IMR-90 (cell line): Measurements from ENCODE around the gene SPACDR. TPM values are rescaled to one million over a fixed set of nuclear protein-coding genes. Genes with fewer than 3 reads are reported as not detected.

Experiments used
- ATAC-seq: fragments of 200-7000 bp; cut with Tn5 transposase; 2 replicates; pipeline ENCODE4 v1.9.1; 2020; ENCODE audit warnings: low read depth, mild to moderate bottlenecking, moderate library complexity
- BruUV-seq: library from RNA; stranded (reverse); fragments of 400-500 nt; replicated peaks from 2 replicates; lab custom pipeline; 2021; lab: Mats Ljungman, UMichigan
- CTCF ChIA-PET: fragments of 300-600 bp; formaldehyde crosslinking; extraction: SDS; loops from one replicate; lab custom pipeline; 2021; ENCODE audit warnings: antibody characterized with exemption; lab: Yijun Ruan, JAX
- POLR2A ChIA-PET: fragments of 300-600 bp; sonication (Branson Sonifier 250); formaldehyde crosslinking; loops from one replicate; lab custom pipeline; 2022; ENCODE audit warnings: antibody characterized with exemption; ENCODE audit not compliant: unreplicated experiment; lab: Charles Lee
- DNase-seq: peaks from one replicate; pipeline ENCODE4 v3.0.0; 2013
- H2AFZ ChIP-seq: replicated peaks from 2 replicates; pipeline ENCODE3; 2013; ENCODE audit warnings: low read length, mild to moderate bottlenecking; ENCODE audit not compliant: poor library complexity
- H2AK5ac ChIP-seq: 2 replicates; pipeline ENCODE4 v1.6.1; 2013; ENCODE audit warnings: low read depth, low read length, inconsistent platforms
- H2AK9ac ChIP-seq: replicated peaks from 2 replicates; pipeline ENCODE3; 2013; ENCODE audit warnings: mild to moderate bottlenecking, low read depth, low read length, moderate library complexity; ENCODE audit not compliant: poor library complexity
- H2BK120ac ChIP-seq: 2 replicates; pipeline ENCODE4 v1.6.1; 2013; ENCODE audit warnings: low read depth, low read length, inconsistent platforms
- H2BK15ac ChIP-seq: 3 replicates; pipeline ENCODE4 v1.6.1; 2013; ENCODE audit warnings: low read depth, low read length, inconsistent platforms
- H2BK20ac ChIP-seq: 2 replicates; pipeline ENCODE4 v1.6.1; 2013; ENCODE audit warnings: low read depth, mild to moderate bottlenecking, inconsistent platforms, low read length, moderate library complexity
- H2BK5ac ChIP-seq: 2 replicates; pipeline ENCODE4 v1.6.1; 2013; ENCODE audit warnings: mild to moderate bottlenecking, low read depth, low read length, inconsistent platforms; ENCODE audit not compliant: poor library complexity, severe bottlenecking
- H3K14ac ChIP-seq: replicated peaks from 2 replicates; pipeline ENCODE4 v1.6.1; 2013; ENCODE audit warnings: low read depth, low read length, inconsistent platforms
- H3K18ac ChIP-seq: 2 replicates; pipeline ENCODE4 v1.6.1; 2013; ENCODE audit warnings: low read depth, low read length, control low read depth
- H3K23ac ChIP-seq: 2 replicates; pipeline ENCODE4 v1.6.1; 2013; ENCODE audit warnings: low read depth, low read length, inconsistent platforms
- H3K27ac ChIP-seq: 2 replicates; pipeline ENCODE4 v1.5.1; 2013; ENCODE audit warnings: mild to moderate bottlenecking, control low read depth, low read length; ENCODE audit not compliant: insufficient read depth
- H3K27me3 ChIP-seq: 2 replicates; pipeline ENCODE4 v1.6.1; 2013; ENCODE audit warnings: low read length; ENCODE audit not compliant: control insufficient read depth, insufficient read depth
- H3K36me3 ChIP-seq: 2 replicates; pipeline ENCODE4 v1.6.1; 2013; ENCODE audit warnings: low read length, mixed read lengths; ENCODE audit not compliant: control insufficient read depth, insufficient read depth
- H3K4ac ChIP-seq: 2 replicates; pipeline ENCODE4 v1.6.1; 2013; ENCODE audit warnings: low read depth, low read length, inconsistent platforms
- H3K4me1 ChIP-seq: 2 replicates; pipeline ENCODE4 v1.6.1; 2013; ENCODE audit warnings: low read length, mixed read lengths; ENCODE audit not compliant: control insufficient read depth, insufficient read depth
- H3K4me2 ChIP-seq: 2 replicates; pipeline ENCODE4 v1.6.1; 2013; ENCODE audit warnings: low read depth, mild to moderate bottlenecking, control low read depth, low read length, moderate library complexity
- H3K4me3 ChIP-seq: 2 replicates; pipeline ENCODE4 v1.5.1; 2013; ENCODE audit warnings: low read depth, mild to moderate bottlenecking, control low read depth, low read length, moderate library complexity; ENCODE audit not compliant: insufficient read depth
- H3K56ac ChIP-seq: 2 replicates; pipeline ENCODE4 v1.6.1; 2013; ENCODE audit warnings: low read length, inconsistent platforms; ENCODE audit not compliant: insufficient read depth; ENCODE audit errors: extremely low read depth
- H3K79me1 ChIP-seq, 2 experiments: 2 replicates each; pipeline ENCODE4 v1.6.1; 2013; ENCODE audit warnings: low read length in 2 of 2, inconsistent platforms in 1 of 2, low read depth in 1 of 2
- H3K9ac ChIP-seq: 2 replicates; pipeline ENCODE4 v1.6.1; 2013; ENCODE audit warnings: low read depth, low read length, control low read depth
- H3K9me1 ChIP-seq: 2 replicates; pipeline ENCODE4 v1.6.1; 2013; ENCODE audit warnings: low read length, inconsistent platforms; ENCODE audit not compliant: insufficient read depth
- H3K9me3 ChIP-seq: 2 replicates; pipeline ENCODE4 v1.6.1; 2013; ENCODE audit warnings: low read length; ENCODE audit not compliant: control insufficient read depth, insufficient read depth
- H4K20me1 ChIP-seq: 2 replicates; pipeline ENCODE4 v1.6.1; 2013; ENCODE audit warnings: low read length, inconsistent platforms; ENCODE audit not compliant: insufficient read depth
- H4K5ac ChIP-seq: 2 replicates; pipeline ENCODE4 v1.6.1; 2013; ENCODE audit warnings: mild to moderate bottlenecking, low read depth, low read length, control low read depth
- H4K8ac ChIP-seq, 2 experiments: 2 replicates each; pipeline ENCODE4 v1.6.1; 2013; ENCODE audit warnings: low read depth in 2 of 2, low read length in 2 of 2, control low read depth in 1 of 2, inconsistent platforms in 1 of 2
- H4K91ac ChIP-seq: 2 replicates; pipeline ENCODE4 v1.6.1; 2013; ENCODE audit warnings: low read depth, low read length, inconsistent platforms; ENCODE audit not compliant: insufficient read depth
- CHD1 ChIP-seq: IDR thresholded peaks from 2 replicates; pipeline ENCODE4 v1.6.1; 2012; ENCODE audit warnings: low read depth, low read length, improper control_type of control experiment
- MAZ ChIP-seq: IDR thresholded peaks from 2 replicates; pipeline ENCODE4 v1.6.1; 2012; ENCODE audit warnings: low read depth, mild to moderate bottlenecking, low read length, improper control_type of control experiment, moderate library complexity, borderline replicate concordance
- MXI1 ChIP-seq: IDR thresholded peaks from 2 replicates; pipeline ENCODE4 v1.6.1; 2012; ENCODE audit warnings: low read depth, mild to moderate bottlenecking, low read length, moderate library complexity, borderline replicate concordance
- POLR2A ChIP-seq: IDR thresholded peaks from 2 replicates; pipeline ENCODE4 v1.6.1; 2012; ENCODE audit warnings: mild to moderate bottlenecking, low read depth, low read length
- RAD21 ChIP-seq: IDR thresholded peaks from 2 replicates; pipeline ENCODE4 v1.6.1; 2012; ENCODE audit warnings: low read length, improper control_type of control experiment
- SMC3 ChIP-seq: fragments of 150-350 bp; IDR thresholded peaks from 2 replicates; pipeline ENCODE4 v1.6.1; 2016; ENCODE audit warnings: low read depth, mild to moderate bottlenecking, antibody characterized with exemption, low read length, moderate library complexity
- WGBS, 2 experiments: methylation state at CpG; one replicate each; pipeline versions ENCODE4 v1.1.5 to v1.1.7; 2013; ENCODE audit warnings: missing lambda C conversion rate in 2 of 2; ENCODE audit not compliant: insufficient read length in 1 of 2; ENCODE audit errors: extremely low coverage in 2 of 2; 5-methylcytosine and 5-hydroxymethylcytosine counted together
- dilution Hi-C: fragments of 300-500 bp; cut with HindIII; formaldehyde crosslinking; loops from one replicate; pipeline ENCODE4 v1.14.3; 2018; ENCODE audit warnings: low sequenced_read_pairs; ENCODE audit not compliant: unreplicated experiment
- in situ Hi-C: fragments of 300-500 bp; cut with MboI; formaldehyde crosslinking; loops from 3 replicates; pipeline ENCODE4 v1.14.3; 2019; ENCODE audit warnings: low sequenced_read_pairs, inconsistent platforms, mixed read lengths
- intact Hi-C: fragments of 100-400 bp; cut with micrococcal nuclease; formaldehyde crosslinking; loops from 2 replicates; pipeline ENCODE4 v1.10.0; 2022
- polyA plus RNA-seq, 3 experiments: library from polyadenylated mRNA; depleted of rRNA; stranded (reverse); fragments of >200 nt; gene quantifications; 2 replicates each; pipeline ENCODE4 v1.2.3, GENCODE V29; 2012; ENCODE audit warnings: low replicate concordance in 1 of 3
- total RNA-seq: library from RNA; depleted of rRNA; stranded (reverse); fragments of >200 nt; gene quantifications from 2 replicates; pipeline ENCODE4 v1.2.3, GENCODE V29; 2012
- TF ChIP-seq, protein P1 (sequence below): conservative IDR thresholded peaks from 2 replicates; pipeline ENCODE4 v1.5.1; 2012; ENCODE audit warnings: mild to moderate bottlenecking, low read depth, low read length, improper control_type of control experiment

The SPACDR gene
- total and polyA plus RNA-seq, 2 of the 4 experiments (the other 2 are of a cell fraction), result 0.54 to 2.1 TPM

DNA sequence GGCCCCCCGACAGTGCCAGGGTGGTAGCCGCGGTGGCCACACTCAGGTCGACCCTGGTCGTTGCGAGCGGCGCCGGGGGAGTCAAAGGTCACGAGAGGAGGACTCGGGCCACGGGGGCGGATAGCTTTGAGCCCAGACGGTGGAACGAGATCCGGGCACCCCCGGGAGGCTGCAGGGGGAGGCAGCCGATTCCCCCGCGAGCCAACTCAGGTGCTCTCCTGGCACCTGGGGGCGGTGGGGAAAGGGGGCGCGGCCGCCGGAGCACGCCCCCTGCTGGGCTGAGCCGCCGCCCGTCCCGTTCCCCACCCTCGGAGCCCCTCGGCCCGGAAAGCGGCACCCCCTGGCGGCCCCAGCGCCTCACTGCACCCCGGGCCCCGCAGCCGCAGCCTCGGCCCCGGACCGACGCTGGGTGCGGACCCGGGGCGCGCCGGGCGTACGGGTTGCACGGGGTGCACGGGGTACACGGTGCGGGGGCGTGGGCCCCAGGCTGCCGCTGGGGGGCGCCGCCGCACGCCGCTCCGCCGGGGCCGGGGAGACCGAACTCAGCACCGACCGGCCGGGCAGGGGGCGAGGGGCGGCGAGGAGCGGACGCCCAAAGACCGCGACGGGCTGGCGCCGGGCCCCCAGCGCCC is 19.1 kb upstream of the SPACDR start:
- Histone ChIP-seq H3K18ac (no peak overlapping the region), H2BK5ac (no peak overlapping the region), H3K56ac (no peak overlapping the region), H4K8ac (peak overlapping the region in 1 of 2 experiments; percentile 57; a peak in 2 of 4 replicates), H2AK5ac (no peak overlapping the region), H2AK9ac (peak overlapping the region; percentile 90), H4K91ac (no peak overlapping the region), H3K4me1 (peaks cover 5% of the 10 kb centered on the region), H2BK20ac (no peak overlapping the region), H3K4me2 (peak overlapping the region; percentile 90), H3K9me1 (no peaks in the 10 kb centered on the region), H3K23ac (no peak overlapping the region), H3K27me3 (no peaks in the 10 kb centered on the region), H2BK120ac (no peak overlapping the region), H3K14ac (no peak overlapping the region), H3K79me1 (0 out of 4 replicates have a peak, but pooled peaks cover 0 to 6% of the 10 kb centered on the region in 2 experiments), H3K4ac (0 out of 2 replicates have a peak overlapping the region, but pooled peaks have one; percentile 40), H3K9ac (peak overlapping the region; percentile 43), H2BK15ac (no peak overlapping the region; the same call in 2 of the 3 replicates), H3K27ac (no peak overlapping the region; the same call in 1 of the 2 replicates), H4K20me1 (no peaks in the 10 kb centered on the region), H3K9me3 (no peaks in the 10 kb centered on the region), H4K5ac (no peak overlapping the region), H3K36me3 (no peaks in the 10 kb centered on the region), H3K4me3 (peak overlapping the region; percentile 73), H2AFZ (peak overlapping the region; percentile 96)
- BruUV-seq, result no TSS peak
- dilution Hi-C loops, result no loop called here
- peak; percentile 16 for DNase-seq
- 0% methylated on average over 22 of the region's 79 CpGs; no CpG with 5 or more reads in 1 of the 2 experiments for WGBS, 2 experiments
- in situ Hi-C loops, result loop anchor here (5.0 kb wide), 1 partner anchor 59 kb away; no protein-coding TSS in a partner anchor
- peak; percentile 76 for ATAC-seq
- POLR2A ChIA-PET, result interaction anchor here (0.6 kb wide), 1 partner anchor 105 kb away, joined by 5 read pairs; no protein-coding TSS in a partner anchor
- TF ChIP-seq CHD1 (no peak), RAD21 (peak; percentile 58), MXI1 (no peak), SMC3 (peak; percentile 59), MAZ (peak; percentile 90), POLR2A (no peak)
- TF ChIP-seq, protein P1, sequence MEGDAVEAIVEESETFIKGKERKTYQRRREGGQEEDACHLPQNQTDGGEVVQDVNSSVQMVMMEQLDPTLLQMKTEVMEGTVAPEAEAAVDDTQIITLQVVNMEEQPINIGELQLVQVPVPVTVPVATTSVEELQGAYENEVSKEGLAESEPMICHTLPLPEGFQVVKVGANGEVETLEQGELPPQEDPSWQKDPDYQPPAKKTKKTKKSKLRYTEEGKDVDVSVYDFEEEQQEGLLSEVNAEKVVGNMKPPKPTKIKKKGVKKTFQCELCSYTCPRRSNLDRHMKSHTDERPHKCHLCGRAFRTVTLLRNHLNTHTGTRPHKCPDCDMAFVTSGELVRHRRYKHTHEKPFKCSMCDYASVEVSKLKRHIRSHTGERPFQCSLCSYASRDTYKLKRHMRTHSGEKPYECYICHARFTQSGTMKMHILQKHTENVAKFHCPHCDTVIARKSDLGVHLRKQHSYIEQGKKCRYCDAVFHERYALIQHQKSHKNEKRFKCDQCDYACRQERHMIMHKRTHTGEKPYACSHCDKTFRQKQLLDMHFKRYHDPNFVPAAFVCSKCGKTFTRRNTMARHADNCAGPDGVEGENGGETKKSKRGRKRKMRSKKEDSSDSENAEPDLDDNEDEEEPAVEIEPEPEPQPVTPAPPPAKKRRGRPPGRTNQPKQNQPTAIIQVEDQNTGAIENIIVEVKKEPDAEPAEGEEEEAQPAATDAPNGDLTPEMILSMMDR, result peak; percentile 97
- CTCF ChIA-PET, result interaction anchor here (0.6 to 1.3 kb wide), 6 partner anchors 14 to 77 kb away, joined by 3 to 5 read pairs (median 4); partner anchors contain the start of gene AGFG2
- intact Hi-C loops, result no loop called here
